WTC11 (cell line): ENCODE results near the gene HDAC7. TPM values are rescaled to one million over a fixed set of nuclear protein-coding genes. Genes with fewer than 3 reads are reported as not detected.

Experiments
- ATAC-seq: fragments of 200-7000 bp; cut with Tn5 transposase; 2 replicates; pipeline ENCODE4 v1.10.0; 2021; ENCODE audit warnings: mild to moderate bottlenecking, moderate library complexity
- CTCF ChIA-PET: fragments of 300-600 bp; sonication (Branson Sonifier 250); formaldehyde crosslinking; loops from one replicate; lab custom pipeline; 2021; ENCODE audit warnings: antibody characterized with exemption; lab: Charles Lee
- POLR2A ChIA-PET: fragments of 350-600 bp; sonication (Branson Sonifier 250); formaldehyde crosslinking; loops from one replicate; lab custom pipeline; 2021; ENCODE audit warnings: antibody characterized with exemption; lab: Charles Lee
- DNase-seq: peaks from one replicate; pipeline ENCODE4 v3.0.0; 2021; ENCODE audit warnings: low spot score
- H3K27ac Mint-ChIP-seq: 2 replicates; pipeline ENCODE4 v1.8.0; 2021; ENCODE audit warnings: mixed read lengths
- H3K27me3 Mint-ChIP-seq: 2 replicates; pipeline ENCODE4 v1.8.0; 2021; ENCODE audit warnings: low read depth, mild to moderate bottlenecking, moderate library complexity, mixed read lengths
- H3K36me3 Mint-ChIP-seq: 2 replicates; pipeline ENCODE4 v1.8.0; 2021; ENCODE audit warnings: mixed read lengths
- H3K4me1 Mint-ChIP-seq: 2 replicates; pipeline ENCODE4 v1.8.0; 2022; ENCODE audit warnings: mixed read lengths
- H3K4me3 Mint-ChIP-seq: 2 replicates; pipeline ENCODE4 v1.8.0; 2021; ENCODE audit warnings: mild to moderate bottlenecking, moderate library complexity, mixed read lengths
- H3K9me3 Mint-ChIP-seq: 2 replicates; pipeline ENCODE4 v1.8.0; 2021; ENCODE audit warnings: mixed read lengths
- CREM ChIP-seq: sonication (generic); formaldehyde crosslinking; IDR thresholded peaks from 2 replicates; pipeline ENCODE4 v1.8.1; 2022; ENCODE audit warnings: mild to moderate bottlenecking, missing genetic modification reagents, moderate library complexity
- ELF4 ChIP-seq: sonication (generic); formaldehyde crosslinking; IDR thresholded peaks from 2 replicates; pipeline ENCODE4 v1.8.1; 2022; ENCODE audit warnings: low read depth, mild to moderate bottlenecking, moderate library complexity, missing genetic modification reagents
- ESRRA ChIP-seq: sonication (generic); formaldehyde crosslinking; IDR thresholded peaks from 2 replicates; pipeline ENCODE4 v1.8.1; 2022; ENCODE audit warnings: mild to moderate bottlenecking, missing genetic modification reagents, borderline replicate concordance
- FOXK1 ChIP-seq: sonication (generic); formaldehyde crosslinking; IDR thresholded peaks from 2 replicates; pipeline ENCODE4 v1.8.0; 2022; ENCODE audit warnings: mild to moderate bottlenecking, moderate library complexity, missing genetic modification reagents
- HMGA2 ChIP-seq: fragments of 250-450 bp; sonication (Bioruptor Pico); IDR thresholded peaks from 2 replicates; pipeline ENCODE4 v1.4.0; 2021; ENCODE audit warnings: mild to moderate bottlenecking, moderate library complexity
- JUN ChIP-seq: sonication (generic); formaldehyde crosslinking; IDR thresholded peaks from 2 replicates; pipeline ENCODE4 v1.8.0; 2023; ENCODE audit warnings: mild to moderate bottlenecking, missing genetic modification reagents
- KAT7 ChIP-seq: sonication (generic); formaldehyde crosslinking; IDR thresholded peaks from 2 replicates; pipeline ENCODE4 v1.8.1; 2023; ENCODE audit warnings: missing genetic modification reagents, mild to moderate bottlenecking, borderline replicate concordance
- MYBL2 ChIP-seq: sonication (generic); formaldehyde crosslinking; IDR thresholded peaks from 2 replicates; pipeline ENCODE4 v1.8.1; 2023; ENCODE audit warnings: mild to moderate bottlenecking, moderate library complexity, missing genetic modification reagents
- NFATC4 ChIP-seq: fragments of 250-450 bp; sonication (Bioruptor Pico); IDR thresholded peaks from 2 replicates; pipeline ENCODE4 v1.9.0; 2021; ENCODE audit warnings: mild to moderate bottlenecking
- NR1H2 ChIP-seq: sonication (generic); formaldehyde crosslinking; IDR thresholded peaks from 2 replicates; pipeline ENCODE4 v1.9.0; 2021; ENCODE audit warnings: mild to moderate bottlenecking, moderate library complexity, missing genetic modification reagents
- NR3C1 ChIP-seq: sonication (generic); formaldehyde crosslinking; conservative IDR thresholded peaks from 2 replicates; pipeline ENCODE4 v1.8.1; 2023; ENCODE audit warnings: low read depth, mild to moderate bottlenecking, missing genetic modification reagents
- PRRX2 ChIP-seq: fragments of 250-450 bp; sonication (Bioruptor Pico); IDR thresholded peaks from 2 replicates; pipeline ENCODE4 v1.8.0; 2021; ENCODE audit warnings: mild to moderate bottlenecking
- RORB ChIP-seq: fragments of 250-450 bp; sonication (Bioruptor Pico); IDR thresholded peaks from 2 replicates; pipeline ENCODE4 v1.9.0; 2021; ENCODE audit warnings: mild to moderate bottlenecking
- SMAD4 ChIP-seq: sonication (generic); formaldehyde crosslinking; IDR thresholded peaks from 2 replicates; pipeline ENCODE4 v1.8.0; 2022; ENCODE audit warnings: mild to moderate bottlenecking, missing genetic modification reagents
- TP53 ChIP-seq: sonication (generic); formaldehyde crosslinking; IDR thresholded peaks from 2 replicates; pipeline ENCODE4 v1.8.1; 2023; ENCODE audit warnings: mild to moderate bottlenecking, missing genetic modification reagents
- ZNF138 ChIP-seq: sonication (generic); formaldehyde crosslinking; conservative IDR thresholded peaks from 2 replicates; pipeline ENCODE4 v1.8.1; 2022; ENCODE audit warnings: mild to moderate bottlenecking, moderate library complexity, missing genetic modification reagents
- ZNF232 ChIP-seq: sonication (generic); formaldehyde crosslinking; IDR thresholded peaks from 2 replicates; pipeline ENCODE4 v1.8.0; 2022; ENCODE audit warnings: mild to moderate bottlenecking, missing genetic modification reagents
- ZNF423 ChIP-seq: fragments of 250-450 bp; sonication (Bioruptor Pico); IDR thresholded peaks from 2 replicates; pipeline ENCODE4 v2.1.2; 2022; ENCODE audit warnings: mild to moderate bottlenecking, moderate library complexity
- ZNF671 ChIP-seq: fragments of 250-450 bp; sonication (Bioruptor Pico); IDR thresholded peaks from 2 replicates; pipeline ENCODE4 v1.8.0; 2021; ENCODE audit warnings: mild to moderate bottlenecking
- total RNA-seq: library from RNA; stranded (reverse); gene quantifications from 3 replicates; pipeline ENCODE4 v1.2.3, GENCODE V29; 2021
- TF ChIP-seq, protein P1 (sequence below): sonication (generic); formaldehyde crosslinking; IDR thresholded peaks from 2 replicates; pipeline ENCODE4 v1.8.1; 2022; ENCODE audit warnings: low read depth, missing genetic modification reagents, borderline replicate concordance
- TF ChIP-seq, protein P2 (sequence below): sonication (generic); formaldehyde crosslinking; IDR thresholded peaks from 2 replicates; pipeline ENCODE4 v1.8.1; 2022; ENCODE audit warnings: low read depth, mild to moderate bottlenecking, moderate library complexity, missing genetic modification reagents, borderline replicate concordance
- TF ChIP-seq, protein P3 (sequence below): fragments of 250-450 bp; sonication (Bioruptor Pico); conservative IDR thresholded peaks from 2 replicates; pipeline ENCODE4 v1.9.0; 2021; ENCODE audit warnings: mild to moderate bottlenecking
- TF ChIP-seq, protein P4 (sequence below): sonication (generic); formaldehyde crosslinking; IDR thresholded peaks from 2 replicates; pipeline ENCODE4 v1.8.1; 2023; ENCODE audit warnings: mild to moderate bottlenecking, missing genetic modification reagents, moderate library complexity
- TF ChIP-seq, protein P5 (sequence below): sonication (generic); formaldehyde crosslinking; conservative IDR thresholded peaks from 2 replicates; pipeline ENCODE4 v1.8.1; 2023; ENCODE audit warnings: mild to moderate bottlenecking, low read depth, missing genetic modification reagents, moderate library complexity
- TF ChIP-seq, protein P6 (sequence below): fragments of 250-450 bp; sonication (Bioruptor Pico); IDR thresholded peaks from 2 replicates; pipeline ENCODE4 v1.9.0; 2021; ENCODE audit warnings: mild to moderate bottlenecking

The HDAC7 gene
- total RNA-seq, 1 experiment from 2014 or later, result 111 TPM

DNA sequence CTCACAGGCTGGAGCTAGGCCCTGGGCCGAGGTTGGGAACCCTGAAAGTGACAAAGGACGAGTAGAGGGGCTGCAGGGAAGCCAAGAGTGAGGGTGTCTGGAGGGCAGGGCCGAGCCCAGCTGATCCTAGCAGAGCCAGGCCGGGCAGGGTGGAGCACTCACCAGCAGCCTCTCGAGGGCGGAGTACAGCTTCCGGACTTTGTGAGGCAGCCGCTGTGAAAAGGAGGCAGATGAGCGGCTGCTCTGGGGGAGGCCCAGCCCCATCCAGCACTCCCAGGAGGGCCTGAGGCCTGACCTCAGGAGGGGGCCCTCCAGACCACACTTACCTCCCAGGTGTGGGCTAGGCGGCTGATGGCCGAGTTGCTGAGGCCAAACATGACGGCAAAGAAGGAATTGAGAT lies 79.7 kb downstream of the HDAC7 start:
- H3K27me3 Mint-ChIP-seq, result peaks cover 10% of the 10 kb centered on the region
- POLR2A ChIA-PET, result interaction anchor here (1.0 kb wide), 1 partner anchor 40 kb away, joined by 3 read pairs; no protein-coding TSS in a partner anchor
- no peaks in the 10 kb centered on the region for H3K36me3 Mint-ChIP-seq
- CTCF ChIA-PET, result interaction anchor here (1.3 to 15.4 kb wide), 10 partner anchors 16 to 210 kb away, joined by 3 to 735 read pairs (median 28); partner anchors contain the start of genes RAPGEF3 and SLC48A1
- TF ChIP-seq NR3C1 (CRISPR knock-in tag) (no peak), MYBL2 (CRISPR knock-in tag) (no peak), ZNF232 (CRISPR knock-in tag) (no peak), PRRX2 (CRISPR knock-in tag) (no peak), RORB (CRISPR knock-in tag) (no peak), TP53 (CRISPR knock-in tag) (no peak), SMAD4 (CRISPR knock-in tag) (no peak), ELF4 (CRISPR knock-in tag) (no peak), JUN (CRISPR knock-in tag) (no peak)
- TF ChIP-seq, protein P1, sequence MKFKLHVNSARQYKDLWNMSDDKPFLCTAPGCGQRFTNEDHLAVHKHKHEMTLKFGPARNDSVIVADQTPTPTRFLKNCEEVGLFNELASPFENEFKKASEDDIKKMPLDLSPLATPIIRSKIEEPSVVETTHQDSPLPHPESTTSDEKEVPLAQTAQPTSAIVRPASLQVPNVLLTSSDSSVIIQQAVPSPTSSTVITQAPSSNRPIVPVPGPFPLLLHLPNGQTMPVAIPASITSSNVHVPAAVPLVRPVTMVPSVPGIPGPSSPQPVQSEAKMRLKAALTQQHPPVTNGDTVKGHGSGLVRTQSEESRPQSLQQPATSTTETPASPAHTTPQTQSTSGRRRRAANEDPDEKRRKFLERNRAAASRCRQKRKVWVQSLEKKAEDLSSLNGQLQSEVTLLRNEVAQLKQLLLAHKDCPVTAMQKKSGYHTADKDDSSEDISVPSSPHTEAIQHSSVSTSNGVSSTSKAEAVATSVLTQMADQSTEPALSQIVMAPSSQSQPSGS (CRISPR knock-in tag), result no peak
- TF ChIP-seq, protein P2, sequence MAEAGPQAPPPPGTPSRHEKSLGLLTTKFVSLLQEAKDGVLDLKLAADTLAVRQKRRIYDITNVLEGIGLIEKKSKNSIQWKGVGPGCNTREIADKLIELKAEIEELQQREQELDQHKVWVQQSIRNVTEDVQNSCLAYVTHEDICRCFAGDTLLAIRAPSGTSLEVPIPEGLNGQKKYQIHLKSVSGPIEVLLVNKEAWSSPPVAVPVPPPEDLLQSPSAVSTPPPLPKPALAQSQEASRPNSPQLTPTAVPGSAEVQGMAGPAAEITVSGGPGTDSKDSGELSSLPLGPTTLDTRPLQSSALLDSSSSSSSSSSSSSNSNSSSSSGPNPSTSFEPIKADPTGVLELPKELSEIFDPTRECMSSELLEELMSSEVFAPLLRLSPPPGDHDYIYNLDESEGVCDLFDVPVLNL (CRISPR knock-in tag), result no peak
- TF ChIP-seq, protein P3, sequence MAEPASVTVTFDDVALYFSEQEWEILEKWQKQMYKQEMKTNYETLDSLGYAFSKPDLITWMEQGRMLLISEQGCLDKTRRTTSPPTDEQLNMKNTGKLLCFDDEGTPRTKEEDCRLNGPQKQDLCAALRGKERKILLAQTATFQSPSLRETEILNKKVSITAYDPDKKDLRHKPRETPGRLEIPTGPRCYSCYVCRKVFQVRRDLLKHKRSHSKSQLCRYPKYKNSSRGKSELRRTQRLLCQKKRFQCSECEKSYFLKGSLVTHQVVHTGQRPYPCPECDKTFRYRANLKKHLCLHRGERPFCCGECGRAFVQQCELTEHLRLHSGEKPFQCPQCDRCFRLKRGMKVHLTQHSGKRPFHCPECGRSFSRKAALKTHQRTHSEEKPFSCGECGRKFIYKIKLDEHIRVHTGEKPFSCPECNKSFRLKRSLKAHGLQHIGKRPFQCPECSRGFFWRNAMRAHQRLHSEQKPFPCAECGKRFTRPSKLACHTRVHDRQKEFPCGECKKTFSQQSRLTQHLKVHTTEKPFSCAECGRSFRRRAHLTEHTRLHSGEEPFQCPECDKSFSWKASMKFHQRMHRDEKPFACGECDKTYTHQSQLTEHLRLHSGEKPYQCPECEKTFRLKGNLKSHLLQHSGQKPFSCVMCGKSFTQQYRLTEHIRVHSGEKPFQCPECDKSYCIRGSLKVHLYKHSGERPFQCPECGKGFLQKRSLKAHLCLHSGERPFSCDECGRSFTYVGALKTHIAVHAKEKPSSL (CRISPR knock-in tag), result no peak
- TF ChIP-seq, protein P4, sequence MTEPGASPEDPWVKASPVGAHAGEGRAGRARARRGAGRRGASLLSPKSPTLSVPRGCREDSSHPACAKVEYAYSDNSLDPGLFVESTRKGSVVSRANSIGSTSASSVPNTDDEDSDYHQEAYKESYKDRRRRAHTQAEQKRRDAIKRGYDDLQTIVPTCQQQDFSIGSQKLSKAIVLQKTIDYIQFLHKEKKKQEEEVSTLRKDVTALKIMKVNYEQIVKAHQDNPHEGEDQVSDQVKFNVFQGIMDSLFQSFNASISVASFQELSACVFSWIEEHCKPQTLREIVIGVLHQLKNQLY, result no peak
- TF ChIP-seq, protein P5, sequence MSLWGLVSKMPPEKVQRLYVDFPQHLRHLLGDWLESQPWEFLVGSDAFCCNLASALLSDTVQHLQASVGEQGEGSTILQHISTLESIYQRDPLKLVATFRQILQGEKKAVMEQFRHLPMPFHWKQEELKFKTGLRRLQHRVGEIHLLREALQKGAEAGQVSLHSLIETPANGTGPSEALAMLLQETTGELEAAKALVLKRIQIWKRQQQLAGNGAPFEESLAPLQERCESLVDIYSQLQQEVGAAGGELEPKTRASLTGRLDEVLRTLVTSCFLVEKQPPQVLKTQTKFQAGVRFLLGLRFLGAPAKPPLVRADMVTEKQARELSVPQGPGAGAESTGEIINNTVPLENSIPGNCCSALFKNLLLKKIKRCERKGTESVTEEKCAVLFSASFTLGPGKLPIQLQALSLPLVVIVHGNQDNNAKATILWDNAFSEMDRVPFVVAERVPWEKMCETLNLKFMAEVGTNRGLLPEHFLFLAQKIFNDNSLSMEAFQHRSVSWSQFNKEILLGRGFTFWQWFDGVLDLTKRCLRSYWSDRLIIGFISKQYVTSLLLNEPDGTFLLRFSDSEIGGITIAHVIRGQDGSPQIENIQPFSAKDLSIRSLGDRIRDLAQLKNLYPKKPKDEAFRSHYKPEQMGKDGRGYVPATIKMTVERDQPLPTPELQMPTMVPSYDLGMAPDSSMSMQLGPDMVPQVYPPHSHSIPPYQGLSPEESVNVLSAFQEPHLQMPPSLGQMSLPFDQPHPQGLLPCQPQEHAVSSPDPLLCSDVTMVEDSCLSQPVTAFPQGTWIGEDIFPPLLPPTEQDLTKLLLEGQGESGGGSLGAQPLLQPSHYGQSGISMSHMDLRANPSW, result no peak
- peaks cover 35% of the 10 kb centered on the region for H3K4me1 Mint-ChIP-seq
- H3K4me3 Mint-ChIP-seq, result no peak overlapping the region
- ATAC-seq (no peak), DNase-seq (no peak)
- no peaks in the 10 kb centered on the region for H3K9me3 Mint-ChIP-seq
- H3K27ac Mint-ChIP-seq, result no peak overlapping the region

DNA sequence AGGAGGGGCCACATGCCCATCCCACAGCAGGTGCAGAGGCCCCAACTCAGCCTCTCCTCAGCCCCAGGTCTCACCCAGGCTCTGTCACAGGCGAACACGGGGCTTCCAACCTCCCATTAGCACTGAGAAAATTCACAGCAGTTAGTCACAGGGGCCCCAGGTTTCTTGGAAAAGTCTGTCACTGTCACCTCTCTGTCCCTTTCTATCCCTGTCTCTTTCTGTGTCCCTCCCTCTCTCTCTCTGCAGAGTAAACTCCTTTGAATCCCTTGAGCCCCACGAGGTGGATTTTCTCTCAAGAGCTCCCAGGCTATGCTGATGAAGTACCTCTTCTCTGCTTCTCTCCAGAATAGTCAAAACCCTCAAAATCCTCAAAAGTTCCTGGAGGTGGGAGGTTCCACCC lies 80.4 kb downstream of the HDAC7 start:
- DNase-seq, result no peak
- Mint-ChIP-seq H3K4me1 (peaks cover 35% of the 10 kb centered on the region), H3K9me3 (no peaks in the 10 kb centered on the region), H3K4me3 (no peak overlapping the region), H3K36me3 (no peaks in the 10 kb centered on the region), H3K27ac (no peak overlapping the region), H3K27me3 (peaks cover 10% of the 10 kb centered on the region)
- ATAC-seq, result no peak
- CTCF ChIA-PET, result interaction anchor here (6.4 to 15.4 kb wide), 4 partner anchors 17 to 98 kb away, joined by 104 to 735 read pairs (median 163); partner anchors contain the start of genes RAPGEF3 and SLC48A1
- POLR2A ChIA-PET, result no interaction called here
- TF ChIP-seq ZNF671 (CRISPR knock-in tag), result no peak
- no peak for TF ChIP-seq NR1H2 (CRISPR knock-in tag)
- no peak for TF ChIP-seq HMGA2 (CRISPR knock-in tag)
- no peak for TF ChIP-seq CREM (CRISPR knock-in tag)
- TF ChIP-seq FOXK1 (CRISPR knock-in tag), result no peak
- TF ChIP-seq, protein P6, sequence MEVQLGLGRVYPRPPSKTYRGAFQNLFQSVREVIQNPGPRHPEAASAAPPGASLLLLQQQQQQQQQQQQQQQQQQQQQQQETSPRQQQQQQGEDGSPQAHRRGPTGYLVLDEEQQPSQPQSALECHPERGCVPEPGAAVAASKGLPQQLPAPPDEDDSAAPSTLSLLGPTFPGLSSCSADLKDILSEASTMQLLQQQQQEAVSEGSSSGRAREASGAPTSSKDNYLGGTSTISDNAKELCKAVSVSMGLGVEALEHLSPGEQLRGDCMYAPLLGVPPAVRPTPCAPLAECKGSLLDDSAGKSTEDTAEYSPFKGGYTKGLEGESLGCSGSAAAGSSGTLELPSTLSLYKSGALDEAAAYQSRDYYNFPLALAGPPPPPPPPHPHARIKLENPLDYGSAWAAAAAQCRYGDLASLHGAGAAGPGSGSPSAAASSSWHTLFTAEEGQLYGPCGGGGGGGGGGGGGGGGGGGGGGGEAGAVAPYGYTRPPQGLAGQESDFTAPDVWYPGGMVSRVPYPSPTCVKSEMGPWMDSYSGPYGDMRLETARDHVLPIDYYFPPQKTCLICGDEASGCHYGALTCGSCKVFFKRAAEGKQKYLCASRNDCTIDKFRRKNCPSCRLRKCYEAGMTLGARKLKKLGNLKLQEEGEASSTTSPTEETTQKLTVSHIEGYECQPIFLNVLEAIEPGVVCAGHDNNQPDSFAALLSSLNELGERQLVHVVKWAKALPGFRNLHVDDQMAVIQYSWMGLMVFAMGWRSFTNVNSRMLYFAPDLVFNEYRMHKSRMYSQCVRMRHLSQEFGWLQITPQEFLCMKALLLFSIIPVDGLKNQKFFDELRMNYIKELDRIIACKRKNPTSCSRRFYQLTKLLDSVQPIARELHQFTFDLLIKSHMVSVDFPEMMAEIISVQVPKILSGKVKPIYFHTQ (CRISPR knock-in tag), result no peak
- no peak for TF ChIP-seq NFATC4
- TF ChIP-seq, protein P2 (CRISPR knock-in tag), result no peak
- no peak for TF ChIP-seq ZNF423 (CRISPR knock-in tag)
- no peak for TF ChIP-seq ZNF138 (CRISPR knock-in tag)
- TF ChIP-seq KAT7 (CRISPR knock-in tag), result no peak
- TF ChIP-seq ESRRA (CRISPR knock-in tag), result no peak
